Loucy (cell line): ENCODE measurements around the gene CCDC69.

Source experiments
- CTCF ChIP-seq: fragments of 200-600 bp; sonication (generic); conservative IDR thresholded peaks from 2 replicates; pipeline ENCODE4 v1.5.1; 2014; ENCODE audit warnings: mild to moderate bottlenecking, antibody characterized with exemption, low read length
- EZH2phosphoT487 ChIP-seq: fragments of 200-600 bp; IDR thresholded peaks from 2 replicates; pipeline ENCODE4 v1.6.1; 2018; ENCODE audit warnings: antibody characterized with exemption, mild to moderate bottlenecking, moderate library complexity, borderline replicate concordance

DNA sequence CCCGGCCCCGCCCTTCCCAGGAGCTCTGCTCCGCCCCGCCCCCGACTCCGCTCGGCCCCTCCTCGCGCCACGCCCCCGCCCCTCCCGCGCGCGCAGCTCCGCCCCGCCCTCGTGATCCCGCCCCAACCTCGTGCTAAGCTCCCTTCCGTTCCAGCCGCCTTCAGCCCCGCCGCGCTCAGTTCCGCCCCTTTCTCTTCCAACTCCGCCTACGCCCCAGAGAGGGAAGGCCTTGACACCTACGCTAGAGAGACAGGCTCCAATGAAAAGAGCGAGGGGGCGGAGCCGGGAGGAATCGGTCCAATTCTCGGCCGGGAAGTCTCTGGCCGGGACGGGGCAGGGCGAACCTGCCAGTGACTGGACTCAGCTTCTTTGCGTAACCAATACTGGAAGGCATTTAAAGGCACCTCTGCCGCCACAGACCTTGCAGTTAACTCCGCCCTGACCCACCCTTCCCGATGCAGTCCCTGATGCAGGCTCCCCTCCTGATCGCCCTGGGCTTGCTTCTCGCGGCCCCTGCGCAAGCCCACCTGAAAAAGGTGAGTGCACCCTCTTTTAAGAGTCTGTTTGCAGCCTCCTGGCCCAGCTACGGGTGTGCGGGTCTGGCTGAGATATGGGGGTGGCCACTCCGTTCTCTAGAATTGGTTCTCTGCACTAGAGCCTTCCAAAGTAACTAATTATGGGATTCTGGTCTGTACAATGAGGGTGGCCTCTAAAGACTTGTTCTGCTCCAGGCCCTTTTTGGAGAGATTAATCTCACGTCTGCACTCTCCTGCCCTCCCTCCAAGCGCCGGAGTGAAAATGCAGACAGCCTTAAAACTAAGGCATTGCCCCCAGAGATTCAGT is 29.1 kb upstream of the CCDC69 start, which contains the start of gene GM2A:
- no peak for TF ChIP-seq CTCF
- no peak for TF ChIP-seq EZH2phosphoT487
